Measurements from ENCODE around the gene TUBB2B. TPM values are rescaled to one million over a fixed set of nuclear protein-coding genes. Genes with fewer than 3 reads are reported as not detected.
A peak's percentile ranks its signal among the peaks of the same experiment; 100 is the strongest.
"Not testable (repeated sequence)": the region's sequence is repeated elsewhere in the genome, so short reads cannot be mapped to it uniquely, and the experiment has no call there.

Gene TUBB2B
- total RNA-seq, 2 donors from 2014 or later: 2.2 to 2.4 TPM

DNA sequence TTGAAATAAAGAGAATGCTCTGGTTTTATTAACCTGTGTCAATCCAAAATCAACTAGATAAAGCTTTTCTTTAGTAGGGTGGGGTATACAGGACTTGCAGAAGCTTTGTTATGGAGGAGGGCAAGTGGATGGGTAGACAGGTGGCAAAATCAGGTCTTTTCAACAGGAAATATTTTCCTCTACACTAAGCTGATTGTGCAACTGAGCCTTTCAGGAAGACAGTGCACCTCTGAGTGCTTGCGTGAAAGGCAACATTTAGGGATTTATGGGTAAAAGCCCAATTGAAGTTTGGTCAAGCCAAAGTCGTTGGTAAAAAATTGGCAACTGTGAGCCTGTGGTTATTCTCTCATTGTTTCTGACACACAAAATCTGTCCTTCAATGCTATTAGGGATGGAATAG is 46.3 kb downstream of the TUBB2B start:
- Histone ChIP-seq H3K36me3 (no peaks in the 10 kb centered on the region), H3K4me1 (no peaks in the 10 kb centered on the region), H3K9me3 (no peaks in the 10 kb centered on the region), H3K27me3 (no peaks in the 10 kb centered on the region), H3K27ac (no peak overlapping the region), H3K4me3 (no peak overlapping the region)
- TF ChIP-seq, protein P1, sequence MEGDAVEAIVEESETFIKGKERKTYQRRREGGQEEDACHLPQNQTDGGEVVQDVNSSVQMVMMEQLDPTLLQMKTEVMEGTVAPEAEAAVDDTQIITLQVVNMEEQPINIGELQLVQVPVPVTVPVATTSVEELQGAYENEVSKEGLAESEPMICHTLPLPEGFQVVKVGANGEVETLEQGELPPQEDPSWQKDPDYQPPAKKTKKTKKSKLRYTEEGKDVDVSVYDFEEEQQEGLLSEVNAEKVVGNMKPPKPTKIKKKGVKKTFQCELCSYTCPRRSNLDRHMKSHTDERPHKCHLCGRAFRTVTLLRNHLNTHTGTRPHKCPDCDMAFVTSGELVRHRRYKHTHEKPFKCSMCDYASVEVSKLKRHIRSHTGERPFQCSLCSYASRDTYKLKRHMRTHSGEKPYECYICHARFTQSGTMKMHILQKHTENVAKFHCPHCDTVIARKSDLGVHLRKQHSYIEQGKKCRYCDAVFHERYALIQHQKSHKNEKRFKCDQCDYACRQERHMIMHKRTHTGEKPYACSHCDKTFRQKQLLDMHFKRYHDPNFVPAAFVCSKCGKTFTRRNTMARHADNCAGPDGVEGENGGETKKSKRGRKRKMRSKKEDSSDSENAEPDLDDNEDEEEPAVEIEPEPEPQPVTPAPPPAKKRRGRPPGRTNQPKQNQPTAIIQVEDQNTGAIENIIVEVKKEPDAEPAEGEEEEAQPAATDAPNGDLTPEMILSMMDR (IDR thresholded peaks at IDR 0.05): no peak
- DNase-seq (ENCODE audit: low spot score): no peak

DNA sequence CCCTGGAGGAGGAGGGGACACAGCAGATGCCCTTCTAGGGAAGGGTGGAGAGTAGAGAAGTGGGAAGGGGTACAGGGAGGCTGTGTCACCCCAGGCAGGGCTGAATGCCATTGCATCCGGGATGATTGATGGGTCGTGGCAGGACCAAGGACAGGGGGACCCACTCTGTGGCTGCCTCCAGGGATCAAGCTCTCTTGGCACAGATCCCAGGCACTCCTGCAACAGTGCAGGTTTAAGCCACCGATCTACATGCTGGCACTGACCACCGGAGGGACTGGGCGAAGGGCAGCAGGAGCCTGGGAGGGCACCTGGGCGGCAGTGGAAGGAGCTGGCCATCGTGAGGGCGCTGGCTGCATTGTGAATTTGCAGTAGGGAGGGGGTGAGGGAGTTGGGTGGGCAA is 47.5 kb downstream of the TUBB2B start:
- not testable (repeated sequence) for H3K27ac ChIP-seq; DNase-seq (ENCODE audit: low spot score)
- H3K4me3 ChIP-seq: peak overlapping the region in 1 of 2 donors; percentile 30

DNA sequence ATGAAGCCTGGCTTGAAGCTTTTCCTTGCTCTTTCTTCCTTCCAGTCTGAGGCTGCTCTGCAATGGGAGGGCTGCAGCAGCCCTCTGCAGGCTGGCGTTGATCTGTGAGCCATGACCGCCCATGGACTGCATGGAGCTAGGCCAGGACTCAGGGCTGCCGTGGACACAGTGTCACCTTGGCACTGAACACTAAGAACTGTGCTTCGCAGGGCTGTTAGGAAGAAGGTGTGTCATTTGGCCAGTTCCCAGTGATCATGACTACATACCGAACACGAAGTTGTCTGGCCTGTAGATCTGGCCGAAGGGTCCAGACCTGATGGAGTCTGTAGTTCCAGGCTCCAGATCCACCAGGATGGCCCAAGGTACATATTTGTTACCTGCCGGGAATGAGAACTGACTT is 48.8 kb downstream of the TUBB2B start:
- H3K4me3 ChIP-seq; H3K27ac ChIP-seq; H3K4me1 ChIP-seq; DNase-seq (ENCODE audit: low spot score); H3K27me3 ChIP-seq; H3K9me3 ChIP-seq; H3K36me3 ChIP-seq: not testable (repeated sequence)

More for the DNA sequence above, 47.5 kb downstream of the TUBB2B start:
- H3K27me3 ChIP-seq, H3K9me3 ChIP-seq, H3K4me1 ChIP-seq, H3K36me3 ChIP-seq: not testable (repeated sequence)

DNA sequence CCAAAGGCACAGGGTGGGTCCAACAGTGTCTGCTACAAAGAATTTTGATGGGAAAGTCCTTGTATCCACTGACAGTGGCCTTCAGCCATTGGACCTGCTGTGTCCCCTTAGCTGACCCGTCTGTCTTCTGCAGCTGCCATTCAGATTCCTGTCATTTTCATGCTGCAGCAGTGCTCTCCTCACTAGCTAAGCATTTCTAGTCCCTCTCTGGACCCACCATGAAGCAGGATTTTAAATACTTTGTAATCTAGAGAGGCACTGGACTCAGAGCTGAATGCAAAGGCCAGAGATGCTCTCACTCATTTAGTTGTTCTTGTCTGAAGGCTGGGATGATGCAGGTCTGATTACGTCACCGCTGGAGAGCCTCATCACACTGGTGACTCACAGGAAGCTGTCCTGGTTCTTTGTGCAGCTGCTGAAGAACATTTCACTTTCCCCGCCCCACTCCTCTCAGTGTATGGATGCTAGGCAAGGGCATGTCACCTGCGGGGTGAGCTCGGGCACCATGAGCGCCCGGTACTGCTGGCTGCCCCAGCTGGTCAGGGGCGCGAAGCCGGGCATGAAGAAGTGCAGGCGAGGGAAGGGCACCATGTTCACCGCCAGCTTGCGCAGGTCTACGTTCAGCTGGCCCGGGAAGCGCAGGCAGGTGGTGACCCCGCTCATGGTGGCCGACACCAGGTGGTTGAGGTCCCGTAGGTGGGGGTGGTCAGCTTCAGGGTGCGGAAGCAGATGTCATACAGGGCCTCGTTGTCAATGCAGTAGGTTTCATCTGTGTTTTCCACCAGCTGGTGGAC is 50.7 kb downstream of the TUBB2B start:
- H3K27me3 ChIP-seq: no peaks in the 10 kb centered on the region
- TF ChIP-seq, protein P1 (IDR thresholded peaks at IDR 0.05): no peak
- peak; percentile 71 for DNase-seq (ENCODE audit: low spot score)

DNA sequence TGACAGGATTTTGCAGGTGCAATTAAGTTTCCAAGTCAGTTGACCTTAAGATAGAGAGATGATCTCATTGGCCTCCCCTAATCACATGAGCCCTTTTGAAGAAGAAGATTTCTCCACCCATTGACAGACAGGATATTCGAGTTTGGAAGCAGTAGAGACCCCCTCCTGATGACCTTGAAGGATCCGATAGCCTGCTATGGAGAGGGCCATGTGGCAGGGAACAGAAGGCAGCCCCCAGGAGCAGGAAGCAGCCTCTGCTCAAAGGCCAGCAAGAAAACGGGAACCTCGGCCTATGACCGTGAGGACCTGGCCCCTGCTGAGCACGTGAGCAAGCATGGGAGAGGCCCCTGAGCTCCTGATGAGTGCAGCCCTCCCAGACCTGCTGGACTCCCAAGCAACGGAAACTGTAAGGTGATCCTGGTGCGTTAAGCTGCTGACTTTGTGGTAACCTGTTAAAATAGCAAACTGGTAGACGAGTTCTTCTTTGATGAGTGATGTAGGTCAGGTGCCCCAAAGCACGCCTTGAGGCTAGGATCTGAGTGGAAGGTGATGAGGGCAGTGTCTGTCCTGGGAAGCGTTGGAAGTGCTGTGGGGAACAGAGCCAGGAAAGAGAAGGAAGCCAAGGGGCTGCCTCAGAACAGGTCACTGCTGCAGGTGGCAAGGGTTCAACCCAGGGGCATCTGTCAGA is 51.6 kb downstream of the TUBB2B start:
- Histone ChIP-seq H3K9me3 (no peaks in the 10 kb centered on the region), H3K27me3 (no peaks in the 10 kb centered on the region), H3K27ac (no peak overlapping the region), H3K4me1 (no peaks in the 10 kb centered on the region), H3K4me3 (no peak overlapping the region), H3K36me3 (no peaks in the 10 kb centered on the region)
- TF ChIP-seq, protein P1 (IDR thresholded peaks at IDR 0.05): no peak
- no peak for DNase-seq (ENCODE audit: low spot score)

More for the DNA sequence above, 50.7 kb downstream of the TUBB2B start:
- Histone ChIP-seq H3K9me3 (no peaks in the 10 kb centered on the region), H3K4me1 (no peaks in the 10 kb centered on the region), H3K36me3 (no peaks in the 10 kb centered on the region), H3K27ac (no peak overlapping the region), H3K4me3 (no peak overlapping the region)

Other genes starting within 250 kb of the TUBB2B start
- 10 to 100 TPM; 37.6 to 68.1 TPM for gene NQO2, start 227.8 kb downstream of the TUBB2B start, total RNA-seq
- 10 to 100 TPM in 1 of 2 donors, 1 to 10 TPM in 1; 9.5 to 11.3 TPM for gene RIPK1, start 159.2 kb downstream of the TUBB2B start, total RNA-seq
- gene BPHL, start 108.9 kb downstream of the TUBB2B start, total RNA-seq: 10 to 100 TPM in 1 of 2 donors, 1 to 10 TPM in 1; 5.4 to 10.6 TPM
- 10 to 100 TPM; 33.8 to 42.2 TPM for gene TUBB2A, start 70.1 kb downstream of the TUBB2B start, total RNA-seq
- 10 to 100 TPM in 1 of 2 donors, 1 to 10 TPM in 1; 4.4 to 10.4 TPM for gene PSMG4, start 31.3 kb upstream of the TUBB2B start, total RNA-seq
- gene SLC22A23, start 229.4 kb upstream of the TUBB2B start, total RNA-seq: 1 to 10 TPM; 2.9 to 7.2 TPM